GM13977 (cell line): ENCODE results near the gene AGBL5.

Source experiments
- DNase-seq: peaks from one replicate; pipeline ENCODE4 v3.0.0; 2012; ENCODE audit warnings: low spot score
- CTCF ChIP-seq: IDR thresholded peaks from 2 replicates; pipeline ENCODE4 v1.5.1; 2012; ENCODE audit warnings: mild to moderate bottlenecking, control low read depth; ENCODE audit not compliant: insufficient read depth; ENCODE audit errors: extremely low read depth, missing control alignments
- in situ Hi-C: fragments of 300-500 bp; cut with MboI; formaldehyde crosslinking; loops from one replicate; pipeline ENCODE4 v1.12.0; 2022; ENCODE audit warnings: low sequenced_read_pairs, low pct_unique_long_range_greater_than_20kb, mixed read lengths, inconsistent platforms; ENCODE audit not compliant: unreplicated experiment

The AGBL5 gene

GRCh38 chr2:27084297-27085061 lies 33.0 kb downstream of the AGBL5 start:
- in situ Hi-C loops: no loop called here
- no peak for DNase-seq
- TF ChIP-seq CTCF: no peak

GRCh38 chr2:27085062-27085672 lies 33.7 kb downstream of the AGBL5 start:
- in situ Hi-C loops: no loop called here
- TF ChIP-seq CTCF: no peak
- no peak for DNase-seq

DNA sequence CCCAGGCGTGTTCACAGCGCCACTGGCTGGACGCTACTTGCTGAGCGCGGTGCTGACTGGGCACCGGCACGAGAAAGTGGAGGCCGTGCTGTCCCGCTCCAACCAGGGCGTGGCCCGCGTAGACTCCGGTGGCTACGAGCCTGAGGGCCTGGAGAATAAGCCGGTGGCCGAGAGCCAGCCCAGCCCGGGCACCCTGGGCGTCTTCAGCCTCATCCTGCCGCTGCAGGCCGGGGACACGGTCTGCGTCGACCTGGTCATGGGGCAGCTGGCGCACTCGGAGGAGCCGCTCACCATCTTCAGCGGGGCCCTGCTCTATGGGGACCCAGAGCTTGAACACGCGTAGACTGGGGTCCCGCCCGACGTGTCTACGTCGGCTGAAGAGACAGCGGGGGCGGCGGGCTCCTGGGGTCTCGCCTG lies 34.2 kb downstream of the AGBL5 start:
- TF ChIP-seq CTCF: peak; percentile 58

DNA sequence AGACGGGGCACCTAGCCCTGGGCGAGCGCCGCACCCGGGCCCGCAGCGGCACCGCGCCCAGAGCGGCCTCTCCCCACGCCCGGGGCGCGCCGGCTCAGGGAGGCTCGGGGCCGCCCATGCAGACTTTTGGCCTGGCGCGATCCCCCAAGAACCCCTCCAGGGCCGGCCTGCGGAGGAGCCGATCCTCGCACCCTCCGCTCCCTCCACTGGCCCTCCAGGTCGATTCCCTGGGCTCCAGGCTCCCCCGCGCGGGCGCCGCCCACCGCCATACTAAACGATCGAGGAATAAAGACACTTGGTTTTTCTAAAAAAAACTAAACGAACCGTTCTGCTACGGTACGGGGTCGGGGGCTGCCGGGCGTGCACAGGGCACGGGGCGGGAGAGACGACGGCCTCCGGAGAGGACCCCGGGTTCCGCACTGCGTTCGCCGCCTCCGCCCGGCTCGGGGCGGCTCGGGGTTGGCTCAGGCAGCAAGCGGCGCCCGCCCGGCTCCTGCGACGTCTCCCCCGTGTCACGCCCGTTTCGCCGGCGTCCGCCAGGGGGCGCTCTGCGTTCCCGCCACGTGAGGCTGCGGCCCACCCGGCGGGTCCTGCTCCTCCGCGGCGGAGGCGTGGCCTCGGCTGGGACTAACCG lies 34.7 kb downstream of the AGBL5 start:
- in situ Hi-C loops: no loop called here
- peak; percentile 100 for DNase-seq
- TF ChIP-seq CTCF: peak; percentile 97

More for the DNA sequence above, 34.2 kb downstream of the AGBL5 start:
- DNase-seq: peak; percentile 66
- in situ Hi-C loops: no loop called here

- DNase-seq: peak; percentile 53
- no peak for TF ChIP-seq CTCF
- in situ Hi-C loops: no loop called here
Measured at GRCh38 chr2:27086724-27087593, 35.5 kb downstream of the AGBL5 start, which contains the start of gene KHK. TSS of gene KHK (plus strand) at chr2:27086772. CDS start at chr2:27087260, 488 bp downstream.
